Germinal center (tissue), 1 donor: Measurements from ENCODE around the gene PP2D1.
"Not testable (repeated sequence)": the region's sequence is repeated elsewhere in the genome, so short reads cannot be mapped to it uniquely, and the experiment has no call there.

ENCODE experiments used
- DNase-seq: peaks from one replicate; pipeline ENCODE4 v3.0.0; 2012; ENCODE audit warnings: mixed read lengths, low spot score

Gene PP2D1

DNA sequence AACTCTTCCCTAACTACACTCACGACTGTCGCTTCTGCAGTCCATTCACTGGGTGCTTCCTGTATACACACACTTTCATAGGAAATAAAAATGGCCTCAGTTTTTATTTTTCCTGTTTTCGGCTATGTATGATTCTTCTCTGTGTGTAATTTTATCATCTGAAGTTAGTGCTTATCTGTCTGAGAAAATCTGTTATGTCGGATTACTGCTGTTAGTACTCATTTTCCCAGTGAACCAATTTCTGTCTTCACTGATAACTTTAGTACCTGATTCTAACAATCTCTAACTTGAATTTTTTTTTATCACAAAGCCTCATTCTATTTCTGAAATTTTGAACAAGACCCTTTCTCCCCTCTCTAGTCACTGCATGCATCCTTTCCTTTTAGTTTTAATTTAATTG, 44.3 kb downstream of the PP2D1 start:
- no peak for DNase-seq

GRCh38 chr3:19967208-19967607, 44.9 kb downstream of the PP2D1 start:
- no peak for DNase-seq

GRCh38 chr3:19961960-19962359, 50.1 kb downstream of the PP2D1 start:
- no peak for DNase-seq

DNA sequence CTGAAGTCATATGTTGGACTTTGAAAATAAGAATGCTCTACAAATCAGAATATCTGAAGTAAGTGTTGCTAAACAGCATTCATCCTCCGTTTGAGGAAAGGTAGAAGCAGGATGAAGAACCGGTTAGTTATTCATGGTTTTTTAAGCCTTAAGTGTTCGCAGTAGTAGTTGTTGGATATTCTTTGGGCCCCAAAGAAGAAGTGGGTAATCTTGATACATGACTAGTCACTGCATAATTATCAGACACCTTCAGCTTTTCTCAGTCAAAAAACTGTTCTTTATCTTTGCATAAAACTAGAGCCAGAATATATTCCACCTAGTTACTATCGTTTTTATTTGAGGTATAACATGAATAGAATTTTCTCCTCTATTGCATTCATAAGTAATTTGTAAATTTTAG, 51.4 kb downstream of the PP2D1 start:
- DNase-seq: no peak

DNA sequence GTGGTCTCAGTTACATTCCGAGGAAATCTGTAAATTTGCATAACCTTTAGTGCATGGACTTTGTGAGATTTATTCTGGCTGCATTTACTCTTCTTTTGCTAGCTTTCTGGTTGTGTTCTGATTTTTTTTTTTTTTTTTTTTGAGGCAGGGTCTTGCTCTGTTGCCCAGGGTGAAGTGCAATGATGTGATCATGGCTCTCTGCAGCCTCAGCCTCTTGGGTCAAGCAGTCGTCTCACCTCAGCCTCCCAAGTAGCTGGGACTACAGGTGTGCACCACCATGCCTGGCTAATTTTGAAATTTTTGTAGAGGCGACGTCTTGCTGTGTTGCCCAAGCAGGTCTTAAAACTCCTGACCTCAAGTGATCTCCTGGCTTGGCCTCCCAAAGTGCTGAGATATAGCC, 52.6 kb downstream of the PP2D1 start:
- no peak for DNase-seq

- DNase-seq: not testable (repeated sequence)
Observed at GRCh38 chr3:19957354-19957753, 54.7 kb downstream of the PP2D1 start.

GRCh38 chr3:19954676-19955075, 57.4 kb downstream of the PP2D1 start:
- no peak for DNase-seq

GRCh38 chr3:19950316-19950715, 61.7 kb downstream of the PP2D1 start:
- DNase-seq: no peak

GRCh38 chr3:19948226-19948591, 63.9 kb downstream of the PP2D1 start:
- DNase-seq: no peak

GRCh38 chr3:19947549-19948225, 64.4 kb downstream of the PP2D1 start:
- DNase-seq: peak; percentile 21

- peak; percentile 93 for DNase-seq
Observed at GRCh38 chr3:19946832-19947548, 65.1 kb downstream of the PP2D1 start, which contains the start of gene RAB5A. Gene RAB5A (plus strand): TSS chr3:19947097. CDS start chr3:19950899, 3,802 bp downstream.

DNA sequence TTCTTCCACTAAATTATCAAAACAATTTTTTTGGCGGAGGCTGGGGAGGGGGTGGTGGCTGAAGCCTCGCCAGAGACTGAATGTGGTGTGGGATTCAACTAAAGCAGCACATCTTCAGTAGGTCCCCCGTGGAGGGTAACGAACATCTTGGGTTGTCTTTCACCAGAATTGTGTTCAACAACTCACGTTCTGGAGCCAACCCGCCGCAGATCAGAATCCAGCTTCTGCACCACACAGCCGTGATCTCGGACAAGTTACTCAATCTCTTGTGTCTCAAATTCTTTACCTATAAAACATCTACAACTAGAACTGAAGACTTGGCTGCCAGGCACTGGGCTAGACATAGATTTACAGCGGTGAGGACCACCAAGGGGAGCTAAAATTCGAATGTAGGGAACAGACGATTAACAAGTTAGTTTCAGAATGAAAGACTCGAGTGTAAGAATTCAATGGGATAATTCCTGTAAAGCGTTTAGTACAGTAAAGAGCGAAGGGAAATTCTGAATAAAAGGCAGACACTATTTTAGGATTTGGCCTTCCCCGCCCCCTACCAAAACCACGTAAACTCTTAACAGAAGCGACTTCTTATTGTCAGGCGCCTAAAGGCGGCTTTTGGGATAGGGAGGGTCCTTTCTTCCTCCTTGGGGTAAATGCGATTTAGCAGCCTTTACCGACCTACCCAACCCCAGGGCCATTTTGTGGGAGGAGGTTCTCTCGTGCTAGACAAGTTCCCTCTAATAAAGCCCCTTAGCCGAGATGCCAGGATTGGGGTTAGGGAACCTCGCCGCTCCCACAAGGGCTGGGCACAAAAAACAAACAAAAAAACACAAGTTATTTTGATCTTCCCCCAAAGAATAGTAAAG, 65.9 kb downstream of the PP2D1 start:
- no peak for DNase-seq

GRCh38 chr3:19945534-19945933, 66.5 kb downstream of the PP2D1 start:
- DNase-seq: no peak

- no peak for DNase-seq
Observed at GRCh38 chr3:19940643-19941042, 71.4 kb downstream of the PP2D1 start.

GRCh38 chr3:19938295-19938627, 73.8 kb downstream of the PP2D1 start:
- DNase-seq: no peak

GRCh38 chr3:19937459-19938294, 74.4 kb downstream of the PP2D1 start:
- no peak for DNase-seq
